B cell (primary cell): ENCODE measurements around the gene SLC25A26. TPM values are rescaled to one million over a fixed set of nuclear protein-coding genes. Genes with fewer than 3 reads are reported as not detected.

ENCODE experiments used
- ATAC-seq: fragments of 200-7000 bp; cut with Tn5 transposase; one replicate; pipeline ENCODE4 v1.10.0; 2021; ENCODE audit warnings: low read depth, mild to moderate bottlenecking, moderate number of reproducible peaks, moderate library complexity
- CTCF ChIA-PET: fragments of 350-600 bp; sonication (Branson Sonifier 250); formaldehyde crosslinking; loops from one replicate; lab custom pipeline; 2021; ENCODE audit warnings: antibody characterized with exemption, inconsistent platforms; lab: Charles Lee
- POLR2A ChIA-PET: fragments of 350-600 bp; sonication (Branson Sonifier 250); formaldehyde crosslinking; loops from one replicate; lab custom pipeline; 2021; ENCODE audit warnings: antibody characterized with exemption; lab: Charles Lee
- DNase-seq: peaks from one replicate; pipeline ENCODE4 v3.0.0; 2013
- H2AFZ ChIP-seq: 2 replicates; pipeline ENCODE4 v1.6.1; 2012; ENCODE audit warnings: mild to moderate bottlenecking, low read depth, low read length; ENCODE audit not compliant: insufficient read depth, poor library complexity, severe bottlenecking
- H3K27ac ChIP-seq, 2 donors: 1 replicate in 1 of 2; 2 replicates in 1 of 2; pipeline ENCODE4 v1.5.1; 2012 to 2013; ENCODE audit warnings: low read length in 2 of 2, mild to moderate bottlenecking in 2 of 2, moderate library complexity in 1 of 2
- H3K27me3 ChIP-seq, 4 experiments: fragments of 200-600 bp in 1 of 4; sonication (generic) in 1 of 4; replicated peaks in 1 of 4; 1 replicate in 2 of 4; 2 replicates in 2 of 4; pipeline versions ENCODE4 v1.6.1 to v1.7.0; 2013 to 2016; ENCODE audit warnings: low read length in 3 of 4, mild to moderate bottlenecking in 2 of 4, mixed read lengths in 1 of 4, moderate library complexity in 1 of 4; ENCODE audit not compliant: insufficient read depth in 4 of 4, control insufficient read depth in 3 of 4; ENCODE audit errors: control extremely low read depth in 1 of 4
- H3K36me3 ChIP-seq, 2 experiments: replicated peaks in 1 of 2; 1 replicate in 1 of 2; 2 replicates in 1 of 2; pipeline versions ENCODE4 v1.6.1 to v1.7.1; 2013; ENCODE audit warnings: low read length in 1 of 2; ENCODE audit not compliant: insufficient read depth in 2 of 2, control insufficient read depth in 1 of 2; ENCODE audit errors: control extremely low read depth in 1 of 2, extremely low read depth in 1 of 2
- H3K4me1 ChIP-seq, 2 donors: fragments of 200-600 bp in 1 of 2; sonication (generic) in 1 of 2; 1 replicate in 1 of 2; 2 replicates in 1 of 2; pipeline versions ENCODE4 v1.5.1 to v1.6.1; 2013 to 2017; ENCODE audit warnings: low read length in 2 of 2; ENCODE audit not compliant: control insufficient read depth in 2 of 2, insufficient read depth in 2 of 2
- H3K4me2 ChIP-seq: replicated peaks from 2 replicates; pipeline ENCODE3; 2012; ENCODE audit warnings: mild to moderate bottlenecking, low read depth, low read length; ENCODE audit not compliant: poor library complexity, severe bottlenecking
- H3K4me3 ChIP-seq, 5 experiments: fragments of 200-600 bp in 1 of 5; sonication (generic) in 1 of 5; 1 replicate in 3 of 5; 2 replicates in 2 of 5; pipeline versions ENCODE4 v1.5.1 to v1.7.0; 2011 to 2016; ENCODE audit warnings: low read length in 4 of 5, mild to moderate bottlenecking in 4 of 5, low read depth in 2 of 5, control low read depth in 1 of 5, moderate library complexity in 1 of 5; ENCODE audit not compliant: insufficient read depth in 1 of 5; ENCODE audit errors: control extremely low read depth in 1 of 5, extremely low read depth in 1 of 5
- H3K79me2 ChIP-seq: fragments of 200-600 bp; sonication (generic); one replicate; pipeline ENCODE4 v1.6.0; 2016; ENCODE audit warnings: low read length; ENCODE audit not compliant: control insufficient read depth, insufficient read depth
- H3K9ac ChIP-seq: fragments of 200-600 bp; sonication (generic); 2 replicates; pipeline ENCODE4 v1.6.1; 2017; ENCODE audit warnings: mild to moderate bottlenecking, low read length, moderate library complexity
- H3K9me3 ChIP-seq, 3 donors: one replicate each; pipeline versions ENCODE4 v1.6.1 to v1.7.1; 2013; ENCODE audit warnings: low read length in 2 of 3; ENCODE audit not compliant: control insufficient read depth in 2 of 3, insufficient read depth in 1 of 3; ENCODE audit errors: control extremely low read depth in 1 of 3
- H4K20me1 ChIP-seq: 2 replicates; pipeline ENCODE4 v1.6.0; 2012; ENCODE audit warnings: mild to moderate bottlenecking, low read length; ENCODE audit not compliant: insufficient read depth, control insufficient read depth, poor library complexity, severe bottlenecking
- H3K27ac Mint-ChIP-seq: one replicate; pipeline ENCODE4 v1.8.0; 2021; ENCODE audit warnings: mixed read lengths
- H3K27me3 Mint-ChIP-seq: one replicate; pipeline ENCODE4 v1.8.0; 2021; ENCODE audit warnings: mixed read lengths
- H3K4me1 Mint-ChIP-seq: one replicate; pipeline ENCODE4 v1.8.0; 2021; ENCODE audit warnings: mixed read lengths
- H3K4me3 Mint-ChIP-seq: one replicate; pipeline ENCODE4 v1.8.0; 2021; ENCODE audit warnings: mixed read lengths
- H3K9me3 Mint-ChIP-seq: one replicate; pipeline ENCODE4 v1.8.0; 2022; ENCODE audit warnings: mixed read lengths; ENCODE audit not compliant: insufficient read depth
- EZH2 ChIP-seq: IDR thresholded peaks from 2 replicates; pipeline ENCODE4 v1.6.1; 2012; ENCODE audit warnings: borderline replicate concordance, low read depth, mild to moderate bottlenecking, moderate library complexity, low read length; ENCODE audit not compliant: insufficient read depth, poor library complexity, severe bottlenecking
- WGBS: methylation state at CpG from one replicate; pipeline ENCODE4 v1.1.5; 2013; ENCODE audit warnings: missing lambda C conversion rate; ENCODE audit not compliant: insufficient coverage; 5-methylcytosine and 5-hydroxymethylcytosine counted together
- intact Hi-C: fragments of 100-400 bp; cut with micrococcal nuclease; formaldehyde crosslinking; loops from one replicate; pipeline ENCODE4 v1.10.0; 2022
- polyA plus RNA-seq: library from polyadenylated mRNA; depleted of rRNA; stranded (reverse); fragments of >200 nt; gene quantifications from 2 replicates; pipeline ENCODE4 v1.2.3, GENCODE V29; 2012
- total RNA-seq, 2 donors: library from RNA; stranded (reverse); fragments of 120-200 nt in 1 of 2; gene quantifications; 1 replicate in 1 of 2; 2 replicates in 1 of 2; pipeline versions ENCODE4 v1.2.3 to v1.2.4, GENCODE V29; 2013 to 2022
- TF ChIP-seq, protein P1 (sequence below): fragments of 200-600 bp; IDR thresholded peaks from one replicate; pipeline ENCODE4 v1.8.0; 2022; ENCODE audit warnings: antibody characterized with exemption, mild to moderate bottlenecking

The SLC25A26 gene
- total and polyA plus RNA-seq, 2 donors (not counting 1 experiment from before 2014, with no cell fraction given) = 22.3 to 23.8 TPM

DNA sequence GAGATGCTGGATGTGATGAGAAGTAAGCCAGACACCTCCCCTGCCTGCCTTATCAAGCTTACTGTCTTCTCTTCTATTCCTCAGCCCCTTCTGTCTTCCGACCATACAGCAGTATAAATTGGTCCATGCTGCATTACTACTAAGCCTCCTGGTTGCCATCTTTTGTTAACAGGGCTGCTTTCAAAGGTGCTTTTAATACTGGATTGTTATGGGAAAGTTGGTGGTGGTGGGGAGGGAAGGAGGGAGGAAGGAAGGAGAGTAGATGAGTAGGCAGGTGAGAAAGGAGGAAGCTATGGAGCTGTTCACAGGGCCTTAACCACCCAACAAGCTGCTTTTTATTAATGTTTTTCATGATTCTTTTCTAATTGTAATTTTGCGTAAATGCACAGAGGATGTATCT, 114.9 kb downstream of the SLC25A26 start:
- H3K4me2 ChIP-seq = no peak overlapping the region
- no peak overlapping the region for H3K4me3 ChIP-seq
- H3K27ac ChIP-seq = no peak overlapping the region
- H3K4me1 Mint-ChIP-seq = peaks cover 15% of the 10 kb centered on the region
- ATAC-seq (no peak), DNase-seq (no peak)
- intact Hi-C loops = loop anchor here (5.0 kb wide), 1 partner anchor 57 kb away; no protein-coding TSS in a partner anchor
- ChIA-PET CTCF (interaction anchor here (0.5 kb wide), 1 partner anchor 21 kb away, joined by 3 read pairs; no protein-coding TSS in a partner anchor), POLR2A (no interaction called here)
- no peaks in the 10 kb centered on the region for H3K9me3 ChIP-seq
- H3K9me3 Mint-ChIP-seq = no peaks in the 10 kb centered on the region
- no peak overlapping the region for H2AFZ ChIP-seq
- no peak overlapping the region for H3K9ac ChIP-seq
- no peaks in the 10 kb centered on the region for H3K27me3 Mint-ChIP-seq
- H3K27me3 ChIP-seq = no peaks in the 10 kb centered on the region
- H3K79me2 ChIP-seq = no peaks in the 10 kb centered on the region
- H3K4me3 Mint-ChIP-seq = no peak overlapping the region
- no peaks in the 10 kb centered on the region for H3K4me1 ChIP-seq
- no CpG with 5 or more reads among the region's 2 CpGs for WGBS
- no peak overlapping the region for H3K27ac Mint-ChIP-seq
- H4K20me1 ChIP-seq = no peaks in the 10 kb centered on the region
- H3K36me3 ChIP-seq = no peaks in the 10 kb centered on the region
- TF ChIP-seq, protein P1, sequence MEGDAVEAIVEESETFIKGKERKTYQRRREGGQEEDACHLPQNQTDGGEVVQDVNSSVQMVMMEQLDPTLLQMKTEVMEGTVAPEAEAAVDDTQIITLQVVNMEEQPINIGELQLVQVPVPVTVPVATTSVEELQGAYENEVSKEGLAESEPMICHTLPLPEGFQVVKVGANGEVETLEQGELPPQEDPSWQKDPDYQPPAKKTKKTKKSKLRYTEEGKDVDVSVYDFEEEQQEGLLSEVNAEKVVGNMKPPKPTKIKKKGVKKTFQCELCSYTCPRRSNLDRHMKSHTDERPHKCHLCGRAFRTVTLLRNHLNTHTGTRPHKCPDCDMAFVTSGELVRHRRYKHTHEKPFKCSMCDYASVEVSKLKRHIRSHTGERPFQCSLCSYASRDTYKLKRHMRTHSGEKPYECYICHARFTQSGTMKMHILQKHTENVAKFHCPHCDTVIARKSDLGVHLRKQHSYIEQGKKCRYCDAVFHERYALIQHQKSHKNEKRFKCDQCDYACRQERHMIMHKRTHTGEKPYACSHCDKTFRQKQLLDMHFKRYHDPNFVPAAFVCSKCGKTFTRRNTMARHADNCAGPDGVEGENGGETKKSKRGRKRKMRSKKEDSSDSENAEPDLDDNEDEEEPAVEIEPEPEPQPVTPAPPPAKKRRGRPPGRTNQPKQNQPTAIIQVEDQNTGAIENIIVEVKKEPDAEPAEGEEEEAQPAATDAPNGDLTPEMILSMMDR = no peak
- no peak for TF ChIP-seq EZH2

DNA sequence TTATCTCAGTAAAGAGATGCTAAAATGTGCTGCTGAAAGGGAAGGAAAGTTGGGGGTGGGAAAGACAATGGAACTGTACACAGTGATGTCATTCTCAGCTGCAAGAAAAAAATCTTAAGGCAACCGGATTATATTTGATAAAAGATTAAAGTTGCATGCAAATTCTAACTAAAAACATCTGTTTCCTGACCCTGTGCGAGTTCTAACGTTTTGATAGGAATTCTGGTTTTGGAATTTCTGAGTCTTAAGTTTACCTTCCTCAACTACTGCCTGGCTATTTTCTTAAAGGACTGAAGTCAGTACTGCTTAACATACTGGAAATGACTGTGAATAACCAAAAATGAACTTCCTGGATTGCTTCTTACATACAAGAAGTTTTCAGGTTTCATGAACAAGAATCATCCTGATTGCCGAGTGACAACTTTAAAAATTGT, 115.5 kb downstream of the SLC25A26 start:
- Mint-ChIP-seq H3K4me1 (peaks cover 15% of the 10 kb centered on the region), H3K27me3 (no peaks in the 10 kb centered on the region), H3K9me3 (no peaks in the 10 kb centered on the region), H3K27ac (no peak overlapping the region), H3K4me3 (no peak overlapping the region)
- Histone ChIP-seq H3K79me2 (no peaks in the 10 kb centered on the region), H3K4me3 (no peak overlapping the region), H3K4me1 (no peaks in the 10 kb centered on the region), H3K36me3 (no peaks in the 10 kb centered on the region), H3K9me3 (no peaks in the 10 kb centered on the region), H3K4me2 (no peak overlapping the region), H4K20me1 (no peaks in the 10 kb centered on the region), H2AFZ (no peak overlapping the region), H3K27me3 (no peaks in the 10 kb centered on the region), H3K9ac (no peak overlapping the region), H3K27ac (no peak overlapping the region)
- ChIA-PET POLR2A (no interaction called here), CTCF (no interaction called here)
- no peak for TF ChIP-seq EZH2
- TF ChIP-seq, protein P1 = no peak
- intact Hi-C loops = loop anchor here (5.0 kb wide), 1 partner anchor 56 kb away; no protein-coding TSS in a partner anchor
- ATAC-seq (no peak), DNase-seq (no peak)
- no CpG with 5 or more reads among the region's 4 CpGs for WGBS
